GM10248 (cell line): ENCODE results near the gene GFOD1.

ENCODE experiments used
- CTCF ChIA-PET: fragments of 300-600 bp; sonication (Branson Sonifier 250); formaldehyde crosslinking; extraction: SDS; loops from one replicate; lab custom pipeline; 2021; ENCODE audit warnings: antibody characterized with exemption; lab: Yijun Ruan, JAX
- POLR2A ChIA-PET: fragments of 350-650 bp; sonication (Branson Sonifier 250); formaldehyde crosslinking; extraction: SDS; loops from one replicate; lab custom pipeline; 2020; ENCODE audit warnings: antibody characterized with exemption; lab: Yijun Ruan, JAX
- DNase-seq: peaks from one replicate; pipeline ENCODE4 v3.0.0; 2012; ENCODE audit errors: extremely low spot score
- CTCF ChIP-seq: IDR thresholded peaks from 2 replicates; pipeline ENCODE4 v1.5.1; 2012; ENCODE audit warnings: mild to moderate bottlenecking, low read depth; ENCODE audit errors: extremely low read depth, missing control alignments, control extremely low read depth

GFOD1 gene

DNA sequence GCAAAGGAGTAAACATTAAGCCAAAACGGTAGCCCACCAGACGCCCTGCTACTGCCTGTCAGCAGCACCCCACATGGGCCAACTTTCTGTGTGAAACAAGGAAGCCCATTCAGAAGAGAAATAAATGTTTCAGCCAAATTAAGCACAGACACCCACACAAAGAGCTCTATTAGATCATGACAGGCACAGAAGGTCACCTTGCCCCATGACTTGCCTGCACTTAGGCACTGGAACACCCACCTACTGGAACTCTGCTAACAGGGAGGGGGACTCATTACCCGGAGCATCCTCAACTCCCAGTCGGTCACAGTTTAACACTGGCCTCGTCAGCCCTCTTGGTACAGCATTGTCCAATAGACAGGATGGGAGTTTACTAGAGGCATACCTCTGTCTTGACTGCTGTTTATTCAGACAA lies 31.8 kb downstream of the GFOD1 start:
- POLR2A ChIA-PET, result interaction anchor here (0.7 to 1.0 kb wide), 2 partner anchors 23 kb away, joined by 3 read pairs; no protein-coding TSS in a partner anchor
- TF ChIP-seq CTCF, result no peak

GRCh38 chr6:13454286-13455221 lies 32.8 kb downstream of the GFOD1 start:
- ChIA-PET CTCF (interaction anchor here (0.8 to 5.6 kb wide), 17 partner anchors 9 to 151 kb away, joined by 3 to 31 read pairs (median 4); partner anchors contain the start of genes GFOD1 and SIRT5), POLR2A (interaction anchor here (1.0 to 1.2 kb wide), 4 partner anchors 23 to 59 kb away, joined by 3 to 4 read pairs (median 3); no protein-coding TSS in a partner anchor)
- peak; percentile 50 for TF ChIP-seq CTCF
- DNase-seq, result no peak

More for the DNA sequence above, 31.8 kb downstream of the GFOD1 start:
- DNase-seq, result no peak
- CTCF ChIA-PET, result interaction anchor here (1.1 to 5.6 kb wide), 5 partner anchors 9 to 83 kb away, joined by 3 to 31 read pairs (median 6); no protein-coding TSS in a partner anchor

DNA sequence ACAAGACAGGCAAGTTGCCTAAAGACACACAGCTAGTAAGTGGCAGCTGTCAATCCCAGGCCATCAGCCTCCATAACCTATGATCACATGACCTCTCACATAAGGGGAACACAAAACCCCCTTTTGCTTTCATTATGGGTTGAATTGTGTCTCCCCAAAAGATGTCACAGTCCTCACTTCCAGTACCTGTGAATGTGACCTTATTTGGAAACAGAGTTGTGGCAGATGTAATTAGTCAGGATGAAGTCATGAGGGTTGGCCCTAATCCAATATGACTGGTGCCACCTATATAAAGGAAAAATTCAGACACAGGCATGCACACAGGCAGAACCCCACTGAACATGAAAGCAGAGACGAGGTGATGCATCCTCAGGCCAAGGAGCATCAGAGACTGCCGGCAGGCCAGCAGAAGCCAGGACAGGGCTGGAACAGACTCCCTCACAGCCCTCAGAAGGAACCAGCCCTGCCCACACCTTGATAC lies 33.6 kb downstream of the GFOD1 start:
- TF ChIP-seq CTCF, result no peak
- ChIA-PET POLR2A (interaction anchor here (1.1 to 1.2 kb wide), 3 partner anchors 24 to 58 kb away, joined by 3 to 4 read pairs (median 3); no protein-coding TSS in a partner anchor), CTCF (interaction anchor here (0.8 to 5.6 kb wide), 16 partner anchors 9 to 150 kb away, joined by 3 to 31 read pairs (median 4); partner anchors contain the start of genes GFOD1, SIRT5 and TBC1D7)
- no peak for DNase-seq

DNA sequence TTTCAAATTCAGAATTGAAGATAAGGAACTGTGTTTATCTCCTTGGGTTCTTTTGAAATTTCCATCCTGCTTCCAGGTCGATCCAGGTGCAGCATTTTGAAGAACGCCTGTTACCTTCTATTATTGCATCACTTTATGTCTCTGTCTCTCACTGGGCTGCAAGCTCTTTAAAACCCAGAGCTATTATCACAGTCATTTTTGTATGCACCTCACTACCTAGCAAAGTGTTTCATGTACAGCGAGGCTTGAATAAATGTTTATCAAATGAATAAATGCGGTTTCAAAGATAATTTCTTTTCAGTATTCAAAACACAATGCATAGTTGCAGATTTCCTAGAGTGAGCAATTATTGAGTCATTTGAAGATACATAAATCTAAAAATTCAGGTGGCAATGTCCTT lies 34.2 kb downstream of the GFOD1 start:
- no peak for TF ChIP-seq CTCF
- no peak for DNase-seq
- CTCF ChIA-PET, result interaction anchor here (0.8 to 5.6 kb wide), 8 partner anchors 10 to 125 kb away, joined by 3 to 31 read pairs (median 4); partner anchors contain the start of genes SIRT5 and TBC1D7
- POLR2A ChIA-PET, result interaction anchor here (1.2 kb wide), 1 partner anchor 57 kb away, joined by 3 read pairs; no protein-coding TSS in a partner anchor

DNA sequence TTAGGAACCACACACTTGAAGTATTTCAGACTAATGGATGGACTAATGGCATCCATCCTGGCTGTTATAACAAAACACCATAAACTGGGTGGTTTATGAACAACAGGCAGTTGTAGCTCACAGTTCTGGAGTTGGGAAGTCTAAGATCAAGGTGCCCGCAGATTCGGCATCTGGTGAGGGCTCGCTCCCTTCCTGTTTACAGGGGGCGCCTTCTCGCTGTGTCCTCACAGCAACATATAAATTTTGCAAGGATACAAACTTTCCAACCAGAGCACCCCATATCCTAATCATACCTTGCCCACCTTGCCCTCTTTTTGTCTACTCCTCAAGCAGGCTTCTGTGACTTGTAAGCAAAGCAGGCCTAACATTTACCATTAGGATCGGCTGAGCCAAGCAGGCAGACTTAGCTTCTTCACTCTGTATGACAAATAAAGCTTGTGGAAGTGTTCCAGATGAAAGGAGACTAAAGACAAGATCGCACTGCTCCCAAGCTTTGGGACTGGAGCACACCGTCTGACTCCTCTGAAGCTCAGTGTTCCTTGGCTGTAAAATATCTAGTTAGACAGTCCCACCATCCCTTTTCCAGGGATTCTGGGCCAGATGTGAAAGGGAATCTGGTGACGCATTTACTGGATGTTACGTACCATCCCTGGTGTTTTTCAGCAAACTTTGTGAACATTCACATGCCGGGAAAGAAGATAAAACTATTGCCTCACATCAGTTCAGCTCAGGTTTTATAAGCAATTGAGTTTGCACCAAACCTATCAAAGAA lies 34.9 kb downstream of the GFOD1 start:
- CTCF ChIA-PET, result interaction anchor here (0.8 to 5.6 kb wide), 9 partner anchors 9 to 124 kb away, joined by 3 to 31 read pairs (median 3); partner anchors contain the start of gene TBC1D7
- DNase-seq, result no peak
- POLR2A ChIA-PET, result no interaction called here
- no peak for TF ChIP-seq CTCF
